Spleen (tissue), 11 donors: ENCODE data around the gene CHID1. TPM values are rescaled to one million over a fixed set of nuclear protein-coding genes. Genes with fewer than 3 reads are reported as not detected.
A peak's percentile ranks its signal among the peaks of the same experiment; 100 is the strongest.

Experiments used
- DNase-seq: peaks from one replicate; pipeline ENCODE4 v3.0.0-alpha.2; 2020
- H3K27ac ChIP-seq, 8 donors: fragments of 200-600 bp; sonication (generic) in 7 of 8; 1 replicate in 4 of 8; 2 replicates in 4 of 8; pipeline versions ENCODE4 v1.5.0 to v1.8.0; 2016 to 2021; ENCODE audit warnings: inconsistent platforms in 4 of 8, mild to moderate bottlenecking in 4 of 8, moderate library complexity in 1 of 8
- H3K27me3 ChIP-seq, 7 donors: fragments of 200-600 bp; sonication (generic) in 6 of 7; replicated peaks in 1 of 7; 1 replicate in 4 of 7; 2 replicates in 3 of 7; pipeline versions ENCODE4 v1.5.0 to v1.8.0; 2016 to 2021; ENCODE audit warnings: inconsistent platforms in 3 of 7, mild to moderate bottlenecking in 1 of 7
- H3K36me3 ChIP-seq, 6 donors: fragments of 200-600 bp; sonication (generic) in 5 of 6; 1 replicate in 4 of 6; 2 replicates in 2 of 6; pipeline versions ENCODE4 v1.5.0 to v1.8.0; 2016 to 2021; ENCODE audit warnings: inconsistent platforms in 2 of 6
- H3K4me1 ChIP-seq, 6 donors: fragments of 200-600 bp; sonication (generic) in 5 of 6; 1 replicate in 3 of 6; 2 replicates in 3 of 6; pipeline versions ENCODE4 v1.5.0 to v1.8.0; 2016 to 2021; ENCODE audit warnings: inconsistent platforms in 3 of 6
- H3K4me3 ChIP-seq, 8 donors: fragments of 200-600 bp; sonication (generic) in 7 of 8; 1 replicate in 4 of 8; 2 replicates in 4 of 8; pipeline versions ENCODE4 v1.5.0 to v1.8.0; 2016 to 2021; ENCODE audit warnings: inconsistent platforms in 4 of 8, mild to moderate bottlenecking in 4 of 8, moderate library complexity in 2 of 8
- H3K9me3 ChIP-seq, 8 donors: fragments of 200-600 bp; sonication (generic) in 7 of 8; 1 replicate in 4 of 8; 2 replicates in 4 of 8; pipeline versions ENCODE4 v1.5.0 to v1.8.0; 2016 to 2021; ENCODE audit warnings: inconsistent platforms in 4 of 8
- POLR2A ChIP-seq, 3 donors: fragments of 450-650 bp; IDR thresholded peaks; one replicate each; pipeline ENCODE4 v1.5.1; 2017; ENCODE audit warnings: antibody characterized with exemption in 3 of 3, mild to moderate bottlenecking in 1 of 3
- POLR2AphosphoS5 ChIP-seq, 3 donors: sonication (generic); formaldehyde crosslinking; IDR thresholded peaks; one replicate each; pipeline ENCODE4 v1.5.1; 2017; ENCODE audit warnings: antibody characterized with exemption in 3 of 3
- WGBS, 5 donors: extraction: QIAGEN DNeasy Blood & Tissue Kit in 3 of 5; methylation state at CpG; one replicate each; pipeline versions ENCODE4 v1.1.5 to v1.1.7; 2013 to 2018; 5-methylcytosine and 5-hydroxymethylcytosine counted together
- intact Hi-C: fragments of 100-400 bp; cut with DNase I; formaldehyde crosslinking; loops from one replicate; pipeline ENCODE4 v1.15.0; 2023; ENCODE audit warnings: low total_unique reads
- polyA plus RNA-seq, 3 donors: library from polyadenylated mRNA; stranded (reverse); fragments of 200-250 nt; gene quantifications; one replicate each; pipeline ENCODE4 v1.2.1, GENCODE V29; 2013
- total RNA-seq, 7 donors: library from RNA; depleted of rRNA in 3 of 7; stranded (reverse); fragments of >200 nt in 3 of 7; fragmentation: NEBNext Ultra II Directional in 4 of 7; extraction: Animal tissue kit (Norgen Biotek cat#: 25700) in 4 of 7; gene quantifications; one replicate each; pipeline versions ENCODE4 v1.1.0 to v1.2.1, GENCODE V29; 2016 to 2021
- TF ChIP-seq, protein P1 (sequence below), 11 experiments: fragments of 200-600 bp in 7 of 11; fragments of 450-650 bp in 4 of 11; sonication (generic) in 4 of 11; IDR thresholded peaks in 8 of 11; conservative IDR thresholded peaks in 3 of 11; 1 replicate in 7 of 11; 2 replicates in 4 of 11; pipeline versions ENCODE4 v1.4.0 to v1.8.0; 2016 to 2021; ENCODE audit warnings: antibody characterized with exemption in 11 of 11, inconsistent platforms in 4 of 11, mild to moderate bottlenecking in 1 of 11
- donor health status: healthy with polysubstance abuse.
- donor health status: DM: no; HTN: no; CAD: no; lungs with moderate emphysema.
- donor health status: DM: no; HTN: no; CAD: no.
- donor health status: Bipolar disorder and iron deficiency.
- donor health status: healthy.
- donor health status: DM: no; HTN: no; CAD: no.
- donor health status: DM: yes; HTN: yes; CAD: no.

Gene CHID1
- total and polyA plus RNA-seq, 10 donors, result 37.2 to 218 (median 117) TPM

DNA sequence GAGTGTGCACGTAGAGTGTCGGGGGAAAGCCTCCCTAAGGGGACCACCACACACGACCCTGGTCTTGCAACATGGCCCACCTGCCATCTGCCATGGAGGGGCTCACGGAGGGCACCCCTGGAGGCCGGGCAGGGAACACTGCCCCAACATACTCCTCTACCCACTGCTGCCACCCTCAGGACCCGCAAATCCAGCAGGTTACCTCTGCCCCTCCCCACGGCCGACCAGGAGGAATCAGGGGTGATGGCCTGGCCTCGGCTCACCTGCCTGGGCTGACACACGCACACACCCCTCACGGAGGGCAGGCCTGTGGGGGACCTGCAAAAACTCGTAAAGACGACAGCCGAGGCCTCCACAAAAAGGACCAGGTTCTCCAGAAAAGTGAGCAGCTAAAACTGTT, 30.2 kb downstream of the CHID1 start:
- peaks cover 0 to 40% (median 11%) of the 10 kb centered on the region in 6 donors for H3K4me1 ChIP-seq
- intact Hi-C loops, result no loop called here
- no peak for TF ChIP-seq POLR2AphosphoS5 (IDR thresholded peaks at IDR 0.05)
- TF ChIP-seq, protein P1, sequence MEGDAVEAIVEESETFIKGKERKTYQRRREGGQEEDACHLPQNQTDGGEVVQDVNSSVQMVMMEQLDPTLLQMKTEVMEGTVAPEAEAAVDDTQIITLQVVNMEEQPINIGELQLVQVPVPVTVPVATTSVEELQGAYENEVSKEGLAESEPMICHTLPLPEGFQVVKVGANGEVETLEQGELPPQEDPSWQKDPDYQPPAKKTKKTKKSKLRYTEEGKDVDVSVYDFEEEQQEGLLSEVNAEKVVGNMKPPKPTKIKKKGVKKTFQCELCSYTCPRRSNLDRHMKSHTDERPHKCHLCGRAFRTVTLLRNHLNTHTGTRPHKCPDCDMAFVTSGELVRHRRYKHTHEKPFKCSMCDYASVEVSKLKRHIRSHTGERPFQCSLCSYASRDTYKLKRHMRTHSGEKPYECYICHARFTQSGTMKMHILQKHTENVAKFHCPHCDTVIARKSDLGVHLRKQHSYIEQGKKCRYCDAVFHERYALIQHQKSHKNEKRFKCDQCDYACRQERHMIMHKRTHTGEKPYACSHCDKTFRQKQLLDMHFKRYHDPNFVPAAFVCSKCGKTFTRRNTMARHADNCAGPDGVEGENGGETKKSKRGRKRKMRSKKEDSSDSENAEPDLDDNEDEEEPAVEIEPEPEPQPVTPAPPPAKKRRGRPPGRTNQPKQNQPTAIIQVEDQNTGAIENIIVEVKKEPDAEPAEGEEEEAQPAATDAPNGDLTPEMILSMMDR (IDR thresholded peaks at IDR 0.05 in 8 of 11, conservative IDR thresholded peaks at IDR 0.05 in 3 of 11), result no peak
- no peak for TF ChIP-seq POLR2A (IDR thresholded peaks at IDR 0.05)
- peaks cover 0 to 100% (median 42%) of the 10 kb centered on the region in 6 donors for H3K36me3 ChIP-seq
- no peaks in the 10 kb centered on the region for H3K27me3 ChIP-seq
- no peaks in the 10 kb centered on the region for H3K9me3 ChIP-seq
- H3K4me3 ChIP-seq, result no peak overlapping the region
- DNase-seq, result no peak
- 87 to 100% (median 92%) methylated on average over 7 to 14 of the region's 14 CpGs for WGBS, 5 donors
- no peak overlapping the region for H3K27ac ChIP-seq

DNA sequence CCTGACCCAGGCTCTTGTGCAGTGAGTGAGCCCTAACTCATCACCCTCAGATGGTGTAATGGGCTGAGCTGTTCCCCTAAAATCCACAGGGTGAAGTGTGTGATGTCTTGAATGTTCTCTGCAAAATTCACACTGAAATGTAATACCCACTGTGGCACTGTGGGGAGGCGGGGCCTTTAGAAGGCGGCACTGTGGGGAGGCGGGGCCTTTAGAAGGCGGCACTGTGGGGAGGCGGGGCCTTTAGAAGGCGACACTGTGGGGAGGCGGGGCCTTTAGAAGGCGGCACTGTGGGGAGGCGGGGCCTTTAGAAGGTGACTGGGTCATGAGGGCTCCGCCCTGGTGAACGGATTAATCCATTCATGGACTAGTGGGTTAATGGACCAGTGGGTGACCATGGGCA, 33.0 kb downstream of the CHID1 start:
- H3K4me1 ChIP-seq, result peaks cover 0 to 45% (median 10%) of the 10 kb centered on the region in 6 donors
- TF ChIP-seq, protein P1 (IDR thresholded peaks at IDR 0.05 in 8 of 11, conservative IDR thresholded peaks at IDR 0.05 in 3 of 11), result no peak
- TF ChIP-seq POLR2A (IDR thresholded peaks at IDR 0.05), result no peak
- no peak for TF ChIP-seq POLR2AphosphoS5 (IDR thresholded peaks at IDR 0.05)
- no peak overlapping the region for H3K4me3 ChIP-seq
- 89 to 93% (median 92%) methylated on average over 11 of the region's 11 CpGs for WGBS, 5 donors
- no peaks in the 10 kb centered on the region for H3K27me3 ChIP-seq
- H3K27ac ChIP-seq, result peak overlapping the region in 5 of 8 donors; percentile 52 to 78 (median 68)
- intact Hi-C loops, result no loop called here
- peaks cover 0 to 89% (median 36%) of the 10 kb centered on the region in 6 donors for H3K36me3 ChIP-seq
- H3K9me3 ChIP-seq, result no peaks in the 10 kb centered on the region
- no peak for DNase-seq

DNA sequence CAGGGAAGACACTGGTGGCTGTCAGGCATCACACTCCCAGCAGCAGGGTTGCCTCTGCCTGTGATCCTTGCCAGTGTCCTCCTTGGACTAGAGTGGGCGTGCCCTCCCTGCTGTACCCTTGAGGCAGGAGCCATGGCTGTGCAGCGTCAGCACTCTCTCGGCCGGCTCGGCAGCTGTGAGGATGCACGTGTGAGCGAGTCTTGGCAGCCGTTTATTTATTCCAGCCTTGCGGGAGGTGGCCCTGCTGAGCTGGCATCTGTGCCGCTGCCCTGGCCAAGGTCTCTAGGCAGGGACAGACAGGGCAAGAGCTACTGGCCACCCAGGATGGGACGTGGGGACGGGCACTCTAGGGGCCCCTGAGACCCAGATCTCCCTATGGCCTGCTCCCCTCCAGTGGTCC, 34.1 kb downstream of the CHID1 start:
- Histone ChIP-seq H3K27me3 (no peaks in the 10 kb centered on the region), H3K4me3 (no peak overlapping the region), H3K4me1 (peaks cover 0 to 45% (median 10%) of the 10 kb centered on the region in 6 donors), H3K9me3 (no peaks in the 10 kb centered on the region), H3K36me3 (peaks cover 0 to 80% (median 28%) of the 10 kb centered on the region in 6 donors), H3K27ac (peak overlapping the region in 5 of 8 donors; percentile 52 to 78 (median 68))
- DNase-seq, result peak; percentile 90
- TF ChIP-seq POLR2A (IDR thresholded peaks at IDR 0.05) (no peak), POLR2AphosphoS5 (IDR thresholded peaks at IDR 0.05) (peak; percentile 87 to 91 (median 89))
- 63 to 100% (median 79%) methylated on average over 1 to 12 of the region's 12 CpGs for WGBS, 5 donors
- intact Hi-C loops, result no loop called here

- TF ChIP-seq POLR2A (IDR thresholded peaks at IDR 0.05) (no peak), POLR2AphosphoS5 (IDR thresholded peaks at IDR 0.05) (no peak)
- TF ChIP-seq, protein P1 (IDR thresholded peaks at IDR 0.05 in 8 of 11, conservative IDR thresholded peaks at IDR 0.05 in 3 of 11), result no peak
- peaks cover 0 to 45% (median 10%) of the 10 kb centered on the region in 6 donors for H3K4me1 ChIP-seq
- H3K27me3 ChIP-seq, result no peaks in the 10 kb centered on the region
- 85 to 93% (median 87%) methylated on average over 21 of the region's 21 CpGs for WGBS, 5 donors
- no peak for DNase-seq
- peaks cover 0 to 75% (median 26%) of the 10 kb centered on the region in 6 donors for H3K36me3 ChIP-seq
- intact Hi-C loops, result no loop called here
- H3K4me3 ChIP-seq, result no peak overlapping the region
- H3K9me3 ChIP-seq, result no peaks in the 10 kb centered on the region
- peak overlapping the region in 4 of 8 donors; percentile 45 to 78 (median 60) for H3K27ac ChIP-seq
Measured at GRCh38 chr11:875769-876301, 34.8 kb downstream of the CHID1 start.
